Pulmonary artery endothelial cell (primary cell): ENCODE results near the gene TM4SF1. TPM values are rescaled to one million over a fixed set of nuclear protein-coding genes. Genes with fewer than 3 reads are reported as not detected.

ENCODE experiments used
- total RNA-seq: library from RNA; depleted of rRNA; stranded (reverse); fragments of >200 nt; gene quantifications from 2 replicates; pipeline ENCODE4 v1.2.3, GENCODE V29; 2014

Gene TM4SF1
- total RNA-seq, 1 donor from 2014 or later = 1,063 TPM

Other genes starting within 250 kb of the TM4SF1 start
- gene HPS3, start 248.0 kb downstream of the TM4SF1 start, total RNA-seq = 16.4 and 33.0 TPM in 2 replicates
- gene CP, start 155.8 kb downstream of the TM4SF1 start, total RNA-seq = 0.13 and 0.99 TPM in 2 replicates
- gene TM4SF18, start 44.0 kb downstream of the TM4SF1 start, total RNA-seq = 81.6 and 267 TPM in 2 replicates
- not detected in 2 replicates for gene TM4SF4, start 97.0 kb upstream of the TM4SF1 start, total RNA-seq